HepG2 (cell line): ENCODE data around the gene PALM3. TPM values are rescaled to one million over a fixed set of nuclear protein-coding genes. Genes with fewer than 3 reads are reported as not detected.

Source experiments
- CHCHD3 ChIP-seq: sonication (generic); formaldehyde crosslinking; IDR thresholded peaks from 2 replicates; pipeline ENCODE4 v1.8.0; 2022; ENCODE audit warnings: mild to moderate bottlenecking, missing genetic modification reagents, moderate library complexity
- ELF3 ChIP-seq: IDR thresholded peaks from 2 replicates; pipeline ENCODE4 v1.6.1; 2016; ENCODE audit warnings: missing genetic modification reagents, missing compliant biosample characterization
- GABPA ChIP-seq, 2 experiments: IDR thresholded peaks; 2 replicates each; pipeline ENCODE4 v1.6.1; 2011 to 2016; ENCODE audit warnings: low read depth in 2 of 2, low read length in 1 of 2, missing biosample characterization in 1 of 2, missing genetic modification characterization in 1 of 2
- KLF6 ChIP-seq: IDR thresholded peaks from 2 replicates; pipeline ENCODE4 v1.8.0; 2016; ENCODE audit warnings: missing biosample characterization, missing genetic modification reagents
- MAFG ChIP-seq: sonication (generic); formaldehyde crosslinking; IDR thresholded peaks from 2 replicates; pipeline ENCODE4 v1.5.1; 2020; ENCODE audit warnings: mild to moderate bottlenecking, missing genetic modification reagents
- MAZ ChIP-seq, 2 experiments: sonication (generic) in 1 of 2; formaldehyde crosslinking in 1 of 2; IDR thresholded peaks; 2 replicates each; pipeline versions ENCODE4 v1.5.0 to v1.6.1; 2012 to 2020; ENCODE audit warnings: low read depth in 2 of 2, mild to moderate bottlenecking in 2 of 2, borderline replicate concordance in 1 of 2, improper control_type of control experiment in 1 of 2, low read length in 1 of 2, missing genetic modification reagents in 1 of 2, moderate library complexity in 1 of 2
- MIER2 ChIP-seq: IDR thresholded peaks from 2 replicates; pipeline ENCODE4 v1.6.1; 2016; ENCODE audit warnings: missing biosample characterization, missing genetic modification reagents
- MYNN ChIP-seq: sonication (generic); formaldehyde crosslinking; IDR thresholded peaks from 2 replicates; pipeline ENCODE4 v1.4.0; 2020; ENCODE audit warnings: mild to moderate bottlenecking, low read depth, missing genetic modification reagents
- NFE2 ChIP-seq: sonication (generic); formaldehyde crosslinking; IDR thresholded peaks from 2 replicates; pipeline ENCODE4 v1.4.0; 2020; ENCODE audit warnings: missing genetic modification reagents
- NFYC ChIP-seq: IDR thresholded peaks from 2 replicates; pipeline ENCODE4 v1.6.1; 2016; ENCODE audit warnings: missing genetic modification reagents, missing compliant biosample characterization
- TBX2 ChIP-seq: sonication (generic); formaldehyde crosslinking; IDR thresholded peaks from 2 replicates; pipeline ENCODE4 v1.5.0; 2020; ENCODE audit warnings: missing genetic modification reagents, mild to moderate bottlenecking, borderline replicate concordance
- ZNF431 ChIP-seq: sonication (generic); formaldehyde crosslinking; IDR thresholded peaks from 2 replicates; pipeline ENCODE4 v1.9.0; 2022; ENCODE audit warnings: missing genetic modification reagents, low read depth, mild to moderate bottlenecking, borderline replicate concordance
- ZNF513 ChIP-seq: sonication (generic); formaldehyde crosslinking; conservative IDR thresholded peaks from 2 replicates; pipeline ENCODE4 v1.5.0; 2020; ENCODE audit warnings: missing genetic modification reagents
- ZNF558 ChIP-seq: sonication (generic); formaldehyde crosslinking; IDR thresholded peaks from 2 replicates; pipeline ENCODE4 v1.9.0; 2022; ENCODE audit warnings: mild to moderate bottlenecking, missing genetic modification reagents, borderline replicate concordance
- ZNF574 ChIP-seq: sonication (generic); formaldehyde crosslinking; IDR thresholded peaks from 2 replicates; pipeline ENCODE4 v1.4.0; 2020; ENCODE audit warnings: missing genetic modification reagents
- ZNF709 ChIP-seq: sonication (generic); formaldehyde crosslinking; IDR thresholded peaks from 2 replicates; pipeline ENCODE4 v1.5.0; 2020; ENCODE audit warnings: mild to moderate bottlenecking, missing genetic modification reagents
- polyA plus RNA-seq, 8 experiments: library from polyadenylated mRNA; depleted of rRNA in 3 of 8; stranded (reverse) in 7 of 8; unstranded in 1 of 8; fragments of >200 nt; fragmentation: Illumina TruSeq in 4 of 8; extraction: Trizol in 4 of 8; gene quantifications; 2 replicates each; pipeline versions ENCODE4 v1.2.1 to v1.2.3, GENCODE V29; 2011 to 2016; ENCODE audit warnings: low read depth in 4 of 8, missing spikeins in 1 of 8, mixed read lengths in 1 of 8; ENCODE audit not compliant: insufficient read depth in 1 of 8
- total RNA-seq, 5 experiments: library from RNA; depleted of rRNA; stranded (reverse); fragments of >200 nt; fragmentation: Illumina TruSeq; extraction: Trizol; gene quantifications; 2 replicates each; pipeline ENCODE4 v1.2.3, GENCODE V29; 2016; ENCODE audit warnings: low read depth in 1 of 5
- TF ChIP-seq, protein P1 (sequence below): sonication (generic); formaldehyde crosslinking; IDR thresholded peaks from 2 replicates; pipeline ENCODE4 v1.8.1; 2023; ENCODE audit warnings: mild to moderate bottlenecking, moderate library complexity, missing genetic modification reagents
- TF ChIP-seq, protein P2 (sequence below): sonication (generic); formaldehyde crosslinking; conservative IDR thresholded peaks from 2 replicates; pipeline ENCODE4 v1.4.0; 2020; ENCODE audit warnings: missing genetic modification reagents
- TF ChIP-seq, protein P3 (sequence below): sonication (generic); formaldehyde crosslinking; IDR thresholded peaks from 2 replicates; pipeline ENCODE4 v1.4.0; 2020; ENCODE audit warnings: low read depth, missing genetic modification reagents

The PALM3 gene
- total and polyA plus RNA-seq, 2 of the 13 experiments (the other 11 are each of a cell fraction or from before 2014, with no cell fraction given): 0.79 to 2.4 TPM

DNA sequence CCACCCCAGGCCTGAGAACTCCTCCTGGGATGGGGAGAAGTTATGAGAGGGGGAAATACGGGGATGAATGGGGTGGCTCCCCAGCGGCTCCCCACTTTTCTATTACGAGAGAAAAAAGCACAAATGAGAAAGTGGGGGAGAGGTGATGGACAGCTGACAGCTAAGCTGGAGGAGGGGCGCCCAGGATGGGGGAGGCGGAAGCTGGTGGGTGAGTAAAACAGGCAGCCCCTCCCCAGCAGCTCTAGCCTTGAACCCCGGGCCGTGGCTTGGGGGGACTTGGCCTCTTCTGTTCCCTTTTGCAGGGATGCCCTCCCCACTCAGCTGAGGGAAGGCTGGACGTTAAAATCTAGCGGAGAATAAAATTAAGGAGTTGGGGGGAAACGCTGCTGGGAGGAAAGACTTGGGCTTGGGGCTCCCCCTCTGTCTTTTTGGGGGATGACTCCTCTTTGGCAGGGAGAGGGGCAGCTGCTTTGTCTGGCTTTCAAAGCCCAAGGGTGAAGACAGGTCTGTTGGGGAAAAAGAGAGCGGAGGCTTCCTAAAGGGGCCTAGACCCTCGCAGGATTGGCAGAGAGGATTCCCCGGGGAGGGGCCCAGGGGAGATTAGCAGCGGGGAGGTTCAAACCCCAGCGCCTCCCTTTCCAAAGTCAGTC is 30.1 kb upstream of the PALM3 start (continued):
- no peak for TF ChIP-seq CHCHD3
- TF ChIP-seq ZNF558: no peak
- no peak for TF ChIP-seq ZNF574 (CRISPR knock-in tag)
- TF ChIP-seq, protein P1, sequence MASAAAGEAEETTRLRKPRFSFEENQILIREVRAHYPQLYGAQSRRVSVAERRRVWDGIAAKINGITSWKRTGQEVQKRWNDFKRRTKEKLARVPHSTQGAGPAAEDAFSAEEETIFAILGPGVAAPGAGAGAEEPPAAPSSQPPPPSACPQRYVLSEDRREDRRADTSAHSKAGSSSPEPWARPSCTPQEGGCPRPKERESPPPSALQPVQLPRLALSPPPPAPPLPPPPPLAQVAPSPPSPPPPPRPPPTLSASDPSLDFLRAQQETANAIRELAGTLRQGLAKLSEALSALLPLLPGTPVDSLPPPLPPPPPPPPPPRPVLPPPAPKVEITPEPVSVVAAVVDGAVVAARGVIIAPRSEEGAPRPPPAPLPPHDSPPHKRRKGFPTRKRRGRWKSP (CRISPR knock-in tag): no peak
- no peak for TF ChIP-seq GABPA (IDR thresholded peaks at IDR 0.05; ENCODE audit: low read depth, low read length)
- TF ChIP-seq GABPA (CRISPR knock-in tag; IDR thresholded peaks at IDR 0.05; ENCODE audit: low read depth): no peak
- TF ChIP-seq ZNF513 (CRISPR knock-in tag): no peak
- no peak for TF ChIP-seq ZNF709 (CRISPR knock-in tag)
- TF ChIP-seq MIER2: no peak
- TF ChIP-seq MAFG (CRISPR knock-in tag): no peak
- no peak for TF ChIP-seq TBX2
- no peak for TF ChIP-seq MYNN (CRISPR knock-in tag)
- TF ChIP-seq, protein P2, sequence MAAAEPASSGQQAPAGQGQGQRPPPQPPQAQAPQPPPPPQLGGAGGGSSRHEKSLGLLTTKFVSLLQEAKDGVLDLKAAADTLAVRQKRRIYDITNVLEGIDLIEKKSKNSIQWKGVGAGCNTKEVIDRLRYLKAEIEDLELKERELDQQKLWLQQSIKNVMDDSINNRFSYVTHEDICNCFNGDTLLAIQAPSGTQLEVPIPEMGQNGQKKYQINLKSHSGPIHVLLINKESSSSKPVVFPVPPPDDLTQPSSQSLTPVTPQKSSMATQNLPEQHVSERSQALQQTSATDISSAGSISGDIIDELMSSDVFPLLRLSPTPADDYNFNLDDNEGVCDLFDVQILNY (CRISPR knock-in tag): no peak
- TF ChIP-seq ZNF431 (CRISPR knock-in tag): no peak
- no peak for TF ChIP-seq MAZ (IDR thresholded peaks at IDR 0.05; ENCODE audit: borderline replicate concordance, low read depth, low read length)
- no peak for TF ChIP-seq MAZ (CRISPR knock-in tag; IDR thresholded peaks at IDR 0.05; ENCODE audit: low read depth)
- TF ChIP-seq ELF3: peak; percentile 63; the same call in 1 of the 2 replicates
- TF ChIP-seq, protein P3, sequence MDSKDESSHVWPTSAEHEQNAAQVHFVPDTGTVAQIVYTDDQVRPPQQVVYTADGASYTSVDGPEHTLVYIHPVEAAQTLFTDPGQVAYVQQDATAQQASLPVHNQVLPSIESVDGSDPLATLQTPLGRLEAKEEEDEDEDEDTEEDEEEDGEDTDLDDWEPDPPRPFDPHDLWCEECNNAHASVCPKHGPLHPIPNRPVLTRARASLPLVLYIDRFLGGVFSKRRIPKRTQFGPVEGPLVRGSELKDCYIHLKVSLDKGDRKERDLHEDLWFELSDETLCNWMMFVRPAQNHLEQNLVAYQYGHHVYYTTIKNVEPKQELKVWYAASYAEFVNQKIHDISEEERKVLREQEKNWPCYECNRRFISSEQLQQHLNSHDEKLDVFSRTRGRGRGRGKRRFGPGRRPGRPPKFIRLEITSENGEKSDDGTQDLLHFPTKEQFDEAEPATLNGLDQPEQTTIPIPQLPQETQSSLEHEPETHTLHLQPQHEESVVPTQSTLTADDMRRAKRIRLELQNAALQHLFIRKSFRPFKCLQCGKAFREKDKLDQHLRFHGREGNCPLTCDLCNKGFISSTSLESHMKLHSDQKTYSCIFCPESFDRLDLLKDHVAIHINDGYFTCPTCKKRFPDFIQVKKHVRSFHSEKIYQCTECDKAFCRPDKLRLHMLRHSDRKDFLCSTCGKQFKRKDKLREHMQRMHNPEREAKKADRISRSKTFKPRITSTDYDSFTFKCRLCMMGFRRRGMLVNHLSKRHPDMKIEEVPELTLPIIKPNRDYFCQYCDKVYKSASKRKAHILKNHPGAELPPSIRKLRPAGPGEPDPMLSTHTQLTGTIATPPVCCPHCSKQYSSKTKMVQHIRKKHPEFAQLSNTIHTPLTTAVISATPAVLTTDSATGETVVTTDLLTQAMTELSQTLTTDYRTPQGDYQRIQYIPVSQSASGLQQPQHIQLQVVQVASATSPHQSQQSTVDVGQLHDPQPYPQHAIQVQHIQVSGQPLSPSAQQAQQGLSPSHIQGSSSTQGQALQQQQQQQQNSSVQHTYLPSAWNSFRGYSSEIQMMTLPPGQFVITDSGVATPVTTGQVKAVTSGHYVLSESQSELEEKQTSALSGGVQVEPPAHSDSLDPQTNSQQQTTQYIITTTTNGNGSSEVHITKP (CRISPR knock-in tag): no peak
- TF ChIP-seq NFE2: no peak
- TF ChIP-seq NFYC (CRISPR knock-in tag): no peak
- TF ChIP-seq KLF6 (CRISPR knock-in tag): no peak
